EL (cell line): ENCODE data around the gene DNAJB4.
A peak's percentile ranks its signal among the peaks of the same experiment; 100 is the strongest.
"Not testable (repeated sequence)": the region's sequence is repeated elsewhere in the genome, so short reads cannot be mapped to it uniquely, and the experiment has no call there.

Experiments used
- DNase-seq: peaks from one replicate; pipeline ENCODE4 v3.0.0-alpha.2; 2016

The DNAJB4 gene

GRCh38 chr1:78004719-78005447 lies at the start of gene DNAJB4:
Gene DNAJB4, plus strand, starts transcription at chr1:78004939. Its CDS starts 172 bp downstream, at chr1:78005111.
- DNase-seq, result peak; percentile 97

- no peak for DNase-seq
These were observed 49.0 kb upstream of the DNAJB4 start for GRCh38 chr1:77955709-77956108.

- DNase-seq, result no peak
These were observed 48.3 kb upstream of the DNAJB4 start for GRCh38 chr1:77956464-77956863.

GRCh38 chr1:77958391-77958790 lies 46.3 kb upstream of the DNAJB4 start:
- DNase-seq, result no peak

- no peak for DNase-seq
These were observed 45.9 kb upstream of the DNAJB4 start for GRCh38 chr1:77958850-77959249.

GRCh38 chr1:77961392-77961791 lies 43.3 kb upstream of the DNAJB4 start:
- DNase-seq, result no peak

- DNase-seq, result no peak
These were observed 38.4 kb upstream of the DNAJB4 start for GRCh38 chr1:77966291-77966690.

- peak; percentile 26 for DNase-seq
These were observed 34.5 kb upstream of the DNAJB4 start for GRCh38 chr1:77970192-77970591.

- DNase-seq, result no peak
These were observed 32.7 kb upstream of the DNAJB4 start for GRCh38 chr1:77972080-77972479.

GRCh38 chr1:77975386-77975785 lies 29.4 kb upstream of the DNAJB4 start:
- peak; percentile 50 for DNase-seq

- peak; percentile 8 for DNase-seq
These were observed 28.8 kb upstream of the DNAJB4 start for GRCh38 chr1:77975907-77976306.

- DNase-seq, result no peak
These were observed 28.2 kb upstream of the DNAJB4 start for GRCh38 chr1:77976433-77977076.

GRCh38 chr1:77977989-77978292 lies 26.8 kb upstream of the DNAJB4 start:
- no peak for DNase-seq

- peak; percentile 96 for DNase-seq
These were observed 26.3 kb upstream of the DNAJB4 start for GRCh38 chr1:77978293-77978968.

- peak; percentile 99 for DNase-seq
These were observed 25.5 kb upstream of the DNAJB4 start, which contains the start of gene FUBP1 for GRCh38 chr1:77978969-77979876. Gene FUBP1, minus strand, starts transcription at chr1:77979072. Its CDS starts 68 bp downstream, at chr1:77979004.

GRCh38 chr1:77983352-77983996 lies 21.3 kb upstream of the DNAJB4 start:
- DNase-seq, result not testable (repeated sequence)

- DNase-seq, result no peak
These were observed 20.8 kb upstream of the DNAJB4 start for GRCh38 chr1:77983997-77984355.

- no peak for DNase-seq
These were observed 20.1 kb upstream of the DNAJB4 start for GRCh38 chr1:77984629-77985028.

- DNase-seq, result no peak
These were observed 17.9 kb upstream of the DNAJB4 start for GRCh38 chr1:77986810-77987209.

GRCh38 chr1:77987919-77988318 lies 16.8 kb upstream of the DNAJB4 start:
- no peak for DNase-seq

GRCh38 chr1:77989744-77990143 lies 15.0 kb upstream of the DNAJB4 start:
- no peak for DNase-seq

- no peak for DNase-seq
These were observed 14.0 kb upstream of the DNAJB4 start for GRCh38 chr1:77990629-77991204.
